22Rv1 (cell line): ENCODE results near the gene NAA38.

Experiments
- H3K27ac ChIP-seq: fragments of 450-650 bp; 2 replicates; pipeline ENCODE4 v1.5.1; 2017
- ZFX ChIP-seq: fragments of 450-650 bp; IDR thresholded peaks from 2 replicates; pipeline ENCODE4 v1.6.1; 2017; ENCODE audit warnings: antibody characterized with exemption, borderline replicate concordance
- TF ChIP-seq, protein P1 (sequence below): fragments of 450-650 bp; IDR thresholded peaks from 2 replicates; pipeline ENCODE4 v1.5.1; 2017; ENCODE audit warnings: mild to moderate bottlenecking

The NAA38 gene

DNA sequence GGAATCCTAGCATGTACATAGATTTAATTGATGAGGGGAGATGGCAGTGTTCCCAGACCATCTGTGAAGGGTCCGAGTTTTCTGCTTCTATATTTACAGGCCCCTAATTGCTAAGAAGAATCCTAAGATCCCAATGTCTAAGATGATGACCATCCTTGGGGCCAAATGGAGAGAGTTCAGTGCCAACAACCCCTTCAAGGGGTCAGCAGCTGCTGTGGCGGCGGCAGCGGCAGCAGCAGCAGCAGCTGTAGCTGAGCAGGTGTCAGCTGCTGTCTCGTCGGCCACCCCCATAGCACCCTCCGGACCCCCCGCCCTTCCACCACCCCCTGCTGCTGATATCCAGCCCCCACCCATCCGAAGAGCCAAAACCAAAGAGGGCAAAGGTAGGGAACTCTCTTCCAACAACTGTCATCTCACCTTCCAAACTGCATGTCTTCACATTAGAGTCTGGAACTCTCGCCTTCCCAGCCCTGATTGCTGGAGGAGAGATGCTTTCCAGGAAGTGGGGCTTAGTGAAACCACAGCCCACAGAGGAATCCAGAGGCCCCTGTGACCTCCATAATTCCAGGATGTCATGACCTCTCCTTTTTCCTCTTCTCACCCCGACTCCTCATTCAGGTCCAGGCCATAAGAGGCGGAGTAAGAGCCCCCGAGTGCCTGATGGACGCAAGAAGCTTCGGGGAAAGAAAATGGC, 36.0 kb upstream of the NAA38 start:
- no peak overlapping the region for H3K27ac ChIP-seq
- TF ChIP-seq ZFX: no peak
- TF ChIP-seq, protein P1, sequence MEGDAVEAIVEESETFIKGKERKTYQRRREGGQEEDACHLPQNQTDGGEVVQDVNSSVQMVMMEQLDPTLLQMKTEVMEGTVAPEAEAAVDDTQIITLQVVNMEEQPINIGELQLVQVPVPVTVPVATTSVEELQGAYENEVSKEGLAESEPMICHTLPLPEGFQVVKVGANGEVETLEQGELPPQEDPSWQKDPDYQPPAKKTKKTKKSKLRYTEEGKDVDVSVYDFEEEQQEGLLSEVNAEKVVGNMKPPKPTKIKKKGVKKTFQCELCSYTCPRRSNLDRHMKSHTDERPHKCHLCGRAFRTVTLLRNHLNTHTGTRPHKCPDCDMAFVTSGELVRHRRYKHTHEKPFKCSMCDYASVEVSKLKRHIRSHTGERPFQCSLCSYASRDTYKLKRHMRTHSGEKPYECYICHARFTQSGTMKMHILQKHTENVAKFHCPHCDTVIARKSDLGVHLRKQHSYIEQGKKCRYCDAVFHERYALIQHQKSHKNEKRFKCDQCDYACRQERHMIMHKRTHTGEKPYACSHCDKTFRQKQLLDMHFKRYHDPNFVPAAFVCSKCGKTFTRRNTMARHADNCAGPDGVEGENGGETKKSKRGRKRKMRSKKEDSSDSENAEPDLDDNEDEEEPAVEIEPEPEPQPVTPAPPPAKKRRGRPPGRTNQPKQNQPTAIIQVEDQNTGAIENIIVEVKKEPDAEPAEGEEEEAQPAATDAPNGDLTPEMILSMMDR: no peak

DNA sequence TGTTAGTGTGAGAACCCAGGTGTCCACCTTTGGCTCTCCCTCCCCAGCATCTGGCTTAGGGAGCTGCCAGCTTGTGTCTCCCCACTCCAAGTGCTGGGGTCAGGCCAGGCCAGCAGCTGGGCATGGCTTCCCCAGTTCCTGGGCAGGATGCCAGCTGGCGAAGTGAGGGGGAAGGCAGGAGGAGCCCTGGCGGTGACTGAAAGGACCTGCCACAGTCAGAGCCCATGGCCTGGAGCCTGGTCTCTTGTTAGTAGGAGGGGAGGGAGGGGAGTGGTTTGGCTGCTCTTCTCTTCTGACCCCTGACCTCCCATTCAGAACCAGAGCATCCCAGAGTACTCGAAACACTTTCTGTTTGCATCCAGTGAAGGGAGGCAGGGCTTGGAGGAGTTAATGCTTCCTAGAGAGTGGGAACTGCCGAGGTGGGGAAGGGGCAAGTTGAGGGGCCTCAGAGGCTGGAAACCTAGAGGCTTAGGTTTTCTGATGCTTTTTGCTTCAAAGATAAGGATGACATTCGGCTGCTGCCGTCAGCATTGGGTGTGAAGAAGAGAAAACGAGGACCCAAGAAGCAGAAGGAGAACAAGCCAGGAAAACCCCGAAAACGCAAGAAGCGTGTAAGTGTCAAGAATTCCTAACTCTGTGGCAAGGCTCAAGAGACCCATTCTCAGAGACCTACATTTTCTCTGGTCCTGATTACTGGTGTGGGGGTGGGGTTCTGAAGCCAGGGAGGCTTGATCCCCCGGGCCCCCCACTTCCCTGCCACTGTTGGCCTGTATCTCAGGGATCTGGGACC, 32.0 kb upstream of the NAA38 start:
- TF ChIP-seq, protein P1: peak; percentile 43
- TF ChIP-seq ZFX: no peak
- peak overlapping the region; percentile 100 for H3K27ac ChIP-seq

DNA sequence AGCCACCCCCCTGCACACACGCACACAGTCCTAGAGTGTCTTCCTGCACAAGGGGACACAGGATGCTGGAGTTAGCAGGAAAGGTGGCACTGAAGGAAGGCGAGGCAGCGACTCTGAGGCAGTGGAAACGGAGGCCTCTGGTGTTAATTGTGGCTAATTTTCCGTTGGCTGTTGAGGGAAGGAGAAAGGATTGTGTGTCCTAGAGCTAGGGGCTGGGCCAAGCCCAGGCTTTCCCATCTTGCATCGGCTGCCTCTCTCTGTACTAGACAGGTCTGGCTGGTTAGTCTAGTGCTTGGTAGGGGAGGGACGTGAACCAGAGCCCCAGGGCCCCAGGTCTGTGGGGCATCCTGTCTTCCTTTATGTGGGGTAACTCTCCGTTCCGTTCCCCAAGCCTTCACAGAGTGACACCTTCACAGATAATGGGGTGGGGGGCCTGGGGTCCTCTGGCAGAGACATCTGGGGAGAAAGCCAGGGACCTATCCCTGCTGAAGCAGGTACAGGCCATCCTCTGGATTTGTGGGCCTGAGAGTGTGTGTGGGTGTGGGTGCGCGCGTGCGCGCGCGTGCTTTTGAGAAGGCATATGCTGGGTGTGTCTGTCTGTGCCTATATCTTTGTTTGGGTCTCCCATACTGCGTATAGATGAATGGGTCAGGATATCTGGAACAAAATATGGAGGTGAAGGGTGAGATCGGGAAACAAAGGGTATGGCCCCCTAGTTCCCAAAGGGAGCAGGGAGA, 31.0 kb upstream of the NAA38 start, which contains the start of gene CHD3:
TSS of gene CHD3 (plus strand) at position 606 of the 737 bp plus-strand sequence. CDS start 212 bp downstream, outside the sequence.
- H3K27ac ChIP-seq: peak within 1 kb of the TSS; percentile 100
- no peak for TF ChIP-seq ZFX
- TF ChIP-seq, protein P1: no peak

DNA sequence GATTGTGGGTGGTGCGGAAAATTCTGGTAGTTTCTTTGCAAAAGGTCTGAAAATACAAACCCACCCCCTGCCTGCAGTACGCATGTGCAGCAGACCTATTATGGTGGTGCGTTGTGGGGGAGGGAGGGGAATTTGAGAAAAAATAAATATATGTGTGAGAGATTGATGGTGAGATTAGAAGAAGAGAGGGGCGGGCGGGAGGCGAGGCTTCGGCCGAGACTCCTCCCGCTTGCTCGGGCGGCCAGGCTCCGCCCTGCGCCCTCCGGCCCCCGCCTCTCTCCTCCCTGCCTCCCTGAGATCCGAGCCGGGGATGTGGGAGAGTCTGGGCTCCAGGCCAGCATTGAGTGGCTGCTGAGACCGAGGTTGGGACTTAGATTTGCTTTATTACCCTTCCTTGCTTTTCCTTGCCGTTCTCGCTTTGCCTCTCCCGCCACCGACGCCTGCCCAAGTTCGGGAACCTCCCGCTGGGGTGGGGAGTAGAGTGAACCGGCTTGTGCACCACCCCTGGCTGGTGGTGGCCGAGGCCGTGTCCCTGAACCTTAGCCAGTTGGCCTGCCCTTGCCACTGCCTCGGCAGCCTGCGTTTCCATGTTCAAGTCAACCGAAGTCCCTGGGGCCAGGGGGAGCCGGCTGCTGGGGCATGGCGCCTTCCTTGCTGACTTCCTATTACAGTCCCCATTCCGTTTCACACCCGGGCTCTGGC, 30.3 kb upstream of the NAA38 start:
- peak overlapping the region; percentile 100 for H3K27ac ChIP-seq
- TF ChIP-seq ZFX: no peak
- TF ChIP-seq, protein P1: no peak

DNA sequence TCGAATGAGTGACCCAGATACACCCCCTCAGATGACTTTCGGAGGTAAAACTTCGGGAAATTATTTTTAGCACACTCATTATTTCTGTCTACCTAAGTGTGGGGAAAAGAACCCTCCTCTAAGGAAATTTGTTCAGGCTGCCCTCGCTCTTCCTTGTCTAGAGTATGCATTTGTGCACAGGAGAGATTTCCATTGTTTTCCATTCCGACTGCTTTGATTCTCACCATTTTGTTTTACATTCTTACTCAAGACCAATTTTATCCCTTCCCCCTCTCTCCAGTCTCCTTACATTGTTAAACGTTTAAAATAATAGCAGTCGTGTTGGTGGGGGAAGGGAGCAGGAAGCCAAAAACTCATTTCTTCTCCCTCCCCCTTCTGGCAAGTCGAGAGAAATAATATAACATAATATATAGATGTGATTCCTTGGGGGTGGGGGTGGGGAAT, 29.7 kb upstream of the NAA38 start:
- H3K27ac ChIP-seq: peak overlapping the region; percentile 100
- TF ChIP-seq, protein P1: no peak
- TF ChIP-seq ZFX: no peak

DNA sequence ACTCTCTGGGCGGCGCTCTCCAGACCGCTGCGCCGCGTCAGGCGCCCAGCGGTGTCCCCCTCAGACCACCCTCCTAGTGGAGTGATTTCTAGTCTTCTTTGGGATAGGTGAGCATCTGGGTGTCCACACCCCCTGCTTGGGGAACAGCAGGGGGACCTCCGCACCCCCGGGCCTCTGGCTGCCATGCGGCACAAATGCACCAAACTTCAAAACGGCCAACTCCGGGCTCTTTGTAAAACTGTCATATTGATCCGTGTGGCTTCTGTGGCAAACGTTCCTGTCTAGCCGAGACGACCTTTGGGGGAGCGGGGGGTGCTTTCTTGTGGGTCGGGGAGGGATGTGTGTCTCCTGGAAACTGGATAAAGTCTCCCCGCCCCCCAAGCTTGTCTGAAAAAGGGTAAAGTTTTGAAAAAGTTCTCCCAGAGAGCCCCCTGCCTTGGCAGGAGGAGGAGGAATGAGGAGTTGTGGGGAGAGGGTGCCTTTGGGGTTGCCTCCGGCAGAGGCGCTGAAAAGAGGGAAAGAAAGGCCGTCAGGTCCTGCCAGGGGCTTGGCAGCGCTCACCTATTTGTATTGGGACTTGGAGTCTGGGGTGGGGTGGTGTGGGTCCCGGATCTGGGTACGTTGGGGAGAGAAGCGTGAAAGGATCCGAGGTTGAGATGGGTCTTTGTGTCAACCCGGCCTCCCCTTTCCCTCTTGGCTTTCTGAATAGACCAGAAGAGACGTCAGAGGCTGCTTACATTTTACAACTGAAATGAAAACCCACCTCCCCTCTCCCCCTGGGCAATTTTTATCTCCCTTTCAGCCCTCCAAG, 29.1 kb upstream of the NAA38 start:
- no peak for TF ChIP-seq ZFX
- TF ChIP-seq, protein P1: no peak
- H3K27ac ChIP-seq: peak overlapping the region; percentile 100
